ENCODE measurements around the gene GRAP2.

GRAP2 gene

GRCh38 chr22:40018051-40018450 is 117.2 kb downstream of the GRAP2 start:
- TF ChIP-seq, protein P1, sequence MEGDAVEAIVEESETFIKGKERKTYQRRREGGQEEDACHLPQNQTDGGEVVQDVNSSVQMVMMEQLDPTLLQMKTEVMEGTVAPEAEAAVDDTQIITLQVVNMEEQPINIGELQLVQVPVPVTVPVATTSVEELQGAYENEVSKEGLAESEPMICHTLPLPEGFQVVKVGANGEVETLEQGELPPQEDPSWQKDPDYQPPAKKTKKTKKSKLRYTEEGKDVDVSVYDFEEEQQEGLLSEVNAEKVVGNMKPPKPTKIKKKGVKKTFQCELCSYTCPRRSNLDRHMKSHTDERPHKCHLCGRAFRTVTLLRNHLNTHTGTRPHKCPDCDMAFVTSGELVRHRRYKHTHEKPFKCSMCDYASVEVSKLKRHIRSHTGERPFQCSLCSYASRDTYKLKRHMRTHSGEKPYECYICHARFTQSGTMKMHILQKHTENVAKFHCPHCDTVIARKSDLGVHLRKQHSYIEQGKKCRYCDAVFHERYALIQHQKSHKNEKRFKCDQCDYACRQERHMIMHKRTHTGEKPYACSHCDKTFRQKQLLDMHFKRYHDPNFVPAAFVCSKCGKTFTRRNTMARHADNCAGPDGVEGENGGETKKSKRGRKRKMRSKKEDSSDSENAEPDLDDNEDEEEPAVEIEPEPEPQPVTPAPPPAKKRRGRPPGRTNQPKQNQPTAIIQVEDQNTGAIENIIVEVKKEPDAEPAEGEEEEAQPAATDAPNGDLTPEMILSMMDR (conservative IDR thresholded peaks at IDR 0.05; ENCODE audit: control insufficient read depth, insufficient read depth, low read depth, low read length): no peak
- DNase-seq (ENCODE audit: low read depth): no peak
- no peak overlapping the region for H3K4me3 ChIP-seq (ENCODE audit: control insufficient read depth, low read depth, low read length)

- TF ChIP-seq, protein P1 (conservative IDR thresholded peaks at IDR 0.05; ENCODE audit: control insufficient read depth, insufficient read depth, low read depth, low read length): no peak
- no peak overlapping the region for H3K4me3 ChIP-seq (ENCODE audit: control insufficient read depth, low read depth, low read length)
- DNase-seq (ENCODE audit: low read depth): no peak
Measured at GRCh38 chr22:40019100-40019499, 118.2 kb downstream of the GRAP2 start.

DNA sequence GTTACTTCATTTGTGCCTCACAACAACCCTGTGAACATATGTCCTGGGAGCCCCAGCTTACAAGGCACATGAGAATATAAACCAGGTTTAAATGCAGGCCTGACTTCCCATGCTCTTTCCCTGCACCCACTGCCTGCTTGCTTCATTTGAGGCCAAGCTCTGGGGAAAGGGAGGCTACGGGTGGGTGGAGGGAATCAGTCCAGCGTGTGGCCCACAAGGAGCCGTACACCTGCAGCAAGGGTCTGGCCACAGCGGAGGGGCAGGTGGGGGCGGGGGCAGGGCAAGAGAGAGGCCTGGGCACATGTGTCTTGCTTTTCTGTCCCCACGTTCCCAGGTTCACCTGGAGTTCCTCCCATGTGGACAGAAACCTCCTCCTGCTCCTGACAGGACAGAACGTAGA is 120.1 kb downstream of the GRAP2 start:
- H3K4me3 ChIP-seq (ENCODE audit: control insufficient read depth, low read depth, low read length): no peak overlapping the region
- no peak for DNase-seq (ENCODE audit: low read depth)
- TF ChIP-seq, protein P1 (conservative IDR thresholded peaks at IDR 0.05; ENCODE audit: control insufficient read depth, insufficient read depth, low read depth, low read length): no peak

GRCh38 chr22:40021401-40022000 is 120.6 kb downstream of the GRAP2 start:
- DNase-seq (ENCODE audit: low read depth): no peak
- no peak overlapping the region for H3K4me3 ChIP-seq (ENCODE audit: control insufficient read depth, low read depth, low read length)
- TF ChIP-seq, protein P1 (conservative IDR thresholded peaks at IDR 0.05; ENCODE audit: control insufficient read depth, insufficient read depth, low read depth, low read length): no peak

- no peak for DNase-seq (ENCODE audit: low read depth)
- TF ChIP-seq, protein P1 (conservative IDR thresholded peaks at IDR 0.05; ENCODE audit: control insufficient read depth, insufficient read depth, low read depth, low read length): no peak
- no peak overlapping the region for H3K4me3 ChIP-seq (ENCODE audit: control insufficient read depth, low read depth, low read length)
Measured at GRCh38 chr22:40022536-40023240, 121.8 kb downstream of the GRAP2 start.
